DND-41 (cell line): ENCODE data around the gene TMEM151B.

ENCODE experiments used
- EZH2 ChIP-seq: IDR thresholded peaks from 3 replicates; pipeline ENCODE4 v1.6.1; 2012; ENCODE audit warnings: borderline replicate concordance, low read depth, mild to moderate bottlenecking, moderate library complexity, low read length, inconsistent platforms; ENCODE audit not compliant: severe bottlenecking
- TF ChIP-seq, protein P1 (sequence below): IDR thresholded peaks from 2 replicates; pipeline ENCODE4 v1.5.1; 2012; ENCODE audit warnings: borderline replicate concordance, low read length, moderate library complexity, mild to moderate bottlenecking; ENCODE audit not compliant: poor library complexity, severe bottlenecking; ENCODE audit errors: extremely low read depth

DNA sequence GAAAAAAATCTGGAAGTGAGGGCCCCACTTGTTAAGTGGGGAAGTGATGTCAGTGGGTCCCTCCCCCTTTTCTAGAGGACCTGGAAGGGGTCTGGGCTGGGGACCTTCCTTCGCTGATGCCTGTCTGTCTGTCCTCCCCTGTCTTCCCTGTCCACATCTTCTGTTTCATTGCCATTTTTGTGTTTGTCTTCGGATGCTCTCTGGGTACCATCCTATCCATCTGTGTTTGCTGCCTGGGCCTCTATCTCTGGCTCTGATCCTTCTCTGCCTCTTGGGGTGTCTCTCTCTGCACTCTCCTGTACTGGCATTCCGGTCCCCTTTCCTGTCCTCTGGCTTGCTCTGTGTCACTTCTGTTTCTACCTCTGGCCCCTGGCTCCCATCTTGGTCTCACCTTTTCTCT, 2.3 kb downstream of the TMEM151B start:
- TF ChIP-seq, protein P1, sequence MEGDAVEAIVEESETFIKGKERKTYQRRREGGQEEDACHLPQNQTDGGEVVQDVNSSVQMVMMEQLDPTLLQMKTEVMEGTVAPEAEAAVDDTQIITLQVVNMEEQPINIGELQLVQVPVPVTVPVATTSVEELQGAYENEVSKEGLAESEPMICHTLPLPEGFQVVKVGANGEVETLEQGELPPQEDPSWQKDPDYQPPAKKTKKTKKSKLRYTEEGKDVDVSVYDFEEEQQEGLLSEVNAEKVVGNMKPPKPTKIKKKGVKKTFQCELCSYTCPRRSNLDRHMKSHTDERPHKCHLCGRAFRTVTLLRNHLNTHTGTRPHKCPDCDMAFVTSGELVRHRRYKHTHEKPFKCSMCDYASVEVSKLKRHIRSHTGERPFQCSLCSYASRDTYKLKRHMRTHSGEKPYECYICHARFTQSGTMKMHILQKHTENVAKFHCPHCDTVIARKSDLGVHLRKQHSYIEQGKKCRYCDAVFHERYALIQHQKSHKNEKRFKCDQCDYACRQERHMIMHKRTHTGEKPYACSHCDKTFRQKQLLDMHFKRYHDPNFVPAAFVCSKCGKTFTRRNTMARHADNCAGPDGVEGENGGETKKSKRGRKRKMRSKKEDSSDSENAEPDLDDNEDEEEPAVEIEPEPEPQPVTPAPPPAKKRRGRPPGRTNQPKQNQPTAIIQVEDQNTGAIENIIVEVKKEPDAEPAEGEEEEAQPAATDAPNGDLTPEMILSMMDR = no peak
- no peak for TF ChIP-seq EZH2
